Ovary (tissue), 3 donors: ENCODE data around the gene PVALB.

Experiments
- EP300 ChIP-seq: sonication (generic); formaldehyde crosslinking; IDR thresholded peaks from one replicate; pipeline ENCODE4 v1.6.1; 2017; ENCODE audit warnings: antibody characterized with exemption
- POLR2A ChIP-seq: fragments of 450-650 bp; IDR thresholded peaks from one replicate; pipeline ENCODE4 v1.6.1; 2017; ENCODE audit warnings: antibody characterized with exemption, mild to moderate bottlenecking, moderate library complexity
- TF ChIP-seq, protein P1 (sequence below), 3 donors: fragments of 450-650 bp in 2 of 3; fragments of 200-600 bp in 1 of 3; IDR thresholded peaks; one replicate each; pipeline versions ENCODE4 v1.5.1 to v1.8.0; 2016 to 2022; ENCODE audit warnings: antibody characterized with exemption in 3 of 3, mild to moderate bottlenecking in 1 of 3
- donor health status: DM: no; HTN: no; CAD: no.

DNA sequence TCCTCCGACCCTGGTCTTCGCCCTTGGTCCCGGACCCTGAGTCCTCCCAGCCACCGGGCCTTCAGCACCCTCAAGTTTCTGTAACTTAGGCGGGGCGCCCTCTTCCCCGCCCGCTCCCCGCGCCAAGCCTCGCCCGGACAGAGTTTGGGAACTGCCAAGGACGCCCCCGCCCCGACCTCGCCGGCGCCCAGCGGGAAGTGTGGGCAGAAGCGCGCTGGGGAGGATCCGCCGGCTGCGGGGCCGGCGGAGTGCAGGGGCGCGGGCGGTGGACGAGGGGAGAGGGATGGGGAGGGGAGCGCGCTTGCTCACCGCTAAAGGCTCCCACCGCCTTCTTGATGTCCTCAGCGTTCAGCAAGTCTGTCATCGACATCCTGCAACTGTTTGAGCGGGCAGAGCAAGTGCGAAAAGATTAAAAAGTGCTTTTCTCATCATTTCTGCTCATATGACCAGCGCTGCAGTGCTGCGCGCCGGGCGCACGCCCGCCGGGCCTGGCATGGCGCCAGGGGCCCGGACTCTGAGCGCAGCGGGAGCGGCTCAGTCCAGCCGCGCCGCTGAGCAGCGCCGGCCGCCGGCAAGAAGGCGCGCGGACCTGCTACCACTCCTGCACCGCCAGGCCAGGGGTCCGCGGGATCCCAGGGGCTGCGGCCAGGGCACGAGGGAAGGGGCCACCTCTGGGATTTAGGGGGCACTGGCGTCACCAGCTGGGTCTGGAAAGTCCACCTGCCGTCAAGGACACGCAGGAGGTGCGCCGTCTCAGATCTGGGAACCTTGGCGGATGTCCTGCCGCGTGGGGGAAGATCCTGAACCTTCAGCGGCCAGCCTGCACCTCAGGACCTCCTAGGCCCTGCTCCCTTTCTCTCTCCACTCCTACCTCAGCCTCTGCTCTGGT, at the start of gene PVALB:
- TF ChIP-seq, protein P1, sequence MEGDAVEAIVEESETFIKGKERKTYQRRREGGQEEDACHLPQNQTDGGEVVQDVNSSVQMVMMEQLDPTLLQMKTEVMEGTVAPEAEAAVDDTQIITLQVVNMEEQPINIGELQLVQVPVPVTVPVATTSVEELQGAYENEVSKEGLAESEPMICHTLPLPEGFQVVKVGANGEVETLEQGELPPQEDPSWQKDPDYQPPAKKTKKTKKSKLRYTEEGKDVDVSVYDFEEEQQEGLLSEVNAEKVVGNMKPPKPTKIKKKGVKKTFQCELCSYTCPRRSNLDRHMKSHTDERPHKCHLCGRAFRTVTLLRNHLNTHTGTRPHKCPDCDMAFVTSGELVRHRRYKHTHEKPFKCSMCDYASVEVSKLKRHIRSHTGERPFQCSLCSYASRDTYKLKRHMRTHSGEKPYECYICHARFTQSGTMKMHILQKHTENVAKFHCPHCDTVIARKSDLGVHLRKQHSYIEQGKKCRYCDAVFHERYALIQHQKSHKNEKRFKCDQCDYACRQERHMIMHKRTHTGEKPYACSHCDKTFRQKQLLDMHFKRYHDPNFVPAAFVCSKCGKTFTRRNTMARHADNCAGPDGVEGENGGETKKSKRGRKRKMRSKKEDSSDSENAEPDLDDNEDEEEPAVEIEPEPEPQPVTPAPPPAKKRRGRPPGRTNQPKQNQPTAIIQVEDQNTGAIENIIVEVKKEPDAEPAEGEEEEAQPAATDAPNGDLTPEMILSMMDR (IDR thresholded peaks at IDR 0.05): no peak
- TF ChIP-seq POLR2A (no peak), EP300 (no peak)
